ENCODE data around the gene TNS3.

Gene TNS3

GRCh38 chr7:47432671-47433563 lies 149.0 kb downstream of the TNS3 start:
- no peak for DNase-seq (ENCODE audit: low read depth in 4 of 4, low spot score in 1 of 4)

- DNase-seq (ENCODE audit: low read depth in 4 of 4, low spot score in 1 of 4): no peak
Measured at GRCh38 chr7:47430422-47430821, 151.5 kb downstream of the TNS3 start.

DNA sequence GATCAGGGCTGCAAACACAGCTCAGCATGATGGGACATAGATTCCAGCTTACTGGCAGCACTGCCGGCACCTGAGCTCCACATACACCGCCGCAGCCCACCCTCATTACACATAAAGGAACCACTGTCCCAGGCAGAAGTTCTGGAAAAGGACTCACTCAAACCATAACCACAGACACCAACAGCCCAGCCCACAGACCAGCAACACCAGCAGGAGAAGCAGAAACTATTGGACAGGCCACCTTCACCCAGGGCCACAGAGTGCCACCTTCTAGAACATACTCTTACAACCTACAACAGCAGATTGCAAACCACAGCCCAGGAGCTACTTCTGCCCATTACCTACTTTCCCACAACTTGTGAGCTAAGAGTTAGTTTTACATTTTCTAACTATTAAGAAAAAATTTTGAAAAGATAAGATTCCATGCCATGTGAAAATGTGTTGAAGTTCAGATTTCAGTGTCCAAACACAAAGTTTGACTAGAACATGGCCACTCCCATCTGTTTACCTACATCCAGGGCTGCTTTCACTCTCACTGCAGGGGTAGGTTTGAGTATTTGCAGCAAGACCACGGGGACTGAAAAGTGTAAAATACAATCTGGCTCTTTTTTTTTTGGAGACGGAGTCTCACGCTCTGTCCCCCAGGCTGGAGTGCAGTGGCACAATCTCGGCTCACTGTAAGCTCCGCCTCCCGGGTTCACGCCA lies 153.0 kb downstream of the TNS3 start:
- no peak for DNase-seq (ENCODE audit: low read depth in 4 of 4, low spot score in 1 of 4)

GRCh38 chr7:47428052-47428767 lies 153.7 kb downstream of the TNS3 start:
- no peak for DNase-seq (ENCODE audit: low read depth in 4 of 4, low spot score in 1 of 4)

DNA sequence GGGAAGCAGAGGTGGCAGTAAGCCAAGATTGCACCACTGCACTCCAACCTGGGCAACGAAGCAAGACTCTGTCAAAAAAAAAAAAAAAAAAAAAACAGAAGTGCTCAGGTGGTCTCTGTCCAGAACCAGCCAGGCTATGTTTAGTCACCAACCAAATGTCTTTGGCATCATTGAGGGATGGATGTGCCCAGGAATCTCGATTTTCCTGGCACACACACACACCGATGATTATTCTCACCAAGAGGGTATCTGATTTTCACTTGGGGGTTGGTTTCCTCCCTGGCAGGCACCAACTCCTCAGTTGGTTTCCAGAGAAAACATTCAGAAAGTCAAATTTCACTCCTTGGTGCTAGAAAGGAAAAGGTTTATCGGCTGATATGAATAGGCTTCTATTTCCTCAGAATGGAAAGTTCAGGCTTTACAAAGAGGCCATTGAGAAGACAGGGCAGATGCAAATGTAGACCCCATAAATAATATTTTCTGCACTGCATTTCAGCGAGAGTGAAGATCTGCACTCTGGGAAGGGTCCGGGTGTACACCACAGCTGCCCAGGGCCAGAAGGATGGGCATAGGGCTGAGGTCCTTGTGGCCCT lies 154.8 kb downstream of the TNS3 start:
- no peak for DNase-seq (ENCODE audit: low read depth in 4 of 4, low spot score in 1 of 4)

DNA sequence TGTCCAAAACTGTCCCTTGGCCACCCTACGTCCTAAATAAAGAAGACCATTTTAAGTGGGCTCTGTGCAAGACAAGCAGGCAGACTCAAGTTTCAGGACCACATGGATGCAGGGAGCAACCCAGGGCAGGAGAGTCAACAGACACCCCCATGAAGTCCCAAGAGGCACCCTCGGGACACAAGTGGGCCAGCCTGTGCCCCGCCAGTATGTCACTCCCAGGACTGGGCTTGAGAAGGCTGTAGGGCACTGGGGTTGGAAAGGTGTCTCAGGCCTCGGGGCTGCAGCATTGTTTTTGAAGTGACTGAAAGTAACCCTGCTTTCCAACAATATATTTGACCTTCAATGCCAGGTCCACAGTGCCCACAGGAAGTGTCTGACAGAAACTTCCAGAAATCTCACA lies 157.4 kb downstream of the TNS3 start:
- DNase-seq (ENCODE audit: low read depth in 4 of 4, low spot score in 1 of 4): no peak

GRCh38 chr7:47423196-47423595 lies 158.7 kb downstream of the TNS3 start:
- DNase-seq (ENCODE audit: low read depth in 4 of 4, low spot score in 1 of 4): no peak

DNA sequence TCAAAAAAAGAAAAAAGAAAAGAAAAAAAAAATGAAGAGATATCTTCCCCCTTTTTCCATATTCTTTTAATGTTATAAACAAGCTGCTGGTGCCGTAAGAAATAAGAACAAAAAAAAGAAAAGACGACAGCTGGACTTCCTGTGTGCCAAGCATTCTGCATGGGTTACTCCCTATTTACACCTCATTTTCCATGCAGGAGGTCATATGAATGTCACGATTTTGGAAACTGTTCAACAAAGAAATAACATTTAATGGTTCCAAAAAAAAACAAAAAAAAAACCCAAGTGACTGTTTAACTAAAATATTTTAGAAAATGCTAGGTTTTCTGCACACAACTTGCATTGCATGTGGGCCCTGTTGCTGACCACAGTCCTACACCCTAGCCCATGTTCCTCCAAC lies 159.3 kb downstream of the TNS3 start:
- DNase-seq (ENCODE audit: low read depth in 4 of 4, low spot score in 1 of 4): no peak

DNA sequence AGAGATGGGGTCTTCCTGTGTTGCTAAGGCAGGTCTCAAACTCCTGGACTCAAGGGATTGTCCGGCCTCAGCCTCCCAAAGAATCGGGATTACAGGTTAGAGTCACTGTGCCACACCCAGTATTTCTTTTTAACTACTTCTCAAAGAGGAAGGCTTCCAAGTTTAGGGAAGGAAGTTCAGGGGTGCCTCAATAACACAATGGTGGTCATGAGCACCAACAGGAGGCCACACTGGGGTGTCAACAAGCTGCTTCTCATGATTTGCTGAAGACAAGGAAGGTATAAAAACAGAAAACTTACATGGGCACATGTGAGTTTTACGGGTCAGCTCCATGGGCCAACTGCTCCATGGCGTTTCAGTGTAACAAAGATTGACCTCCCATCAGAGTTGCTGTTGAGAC lies 160.5 kb downstream of the TNS3 start:
- no peak for DNase-seq (ENCODE audit: low read depth in 4 of 4, low spot score in 1 of 4)

DNA sequence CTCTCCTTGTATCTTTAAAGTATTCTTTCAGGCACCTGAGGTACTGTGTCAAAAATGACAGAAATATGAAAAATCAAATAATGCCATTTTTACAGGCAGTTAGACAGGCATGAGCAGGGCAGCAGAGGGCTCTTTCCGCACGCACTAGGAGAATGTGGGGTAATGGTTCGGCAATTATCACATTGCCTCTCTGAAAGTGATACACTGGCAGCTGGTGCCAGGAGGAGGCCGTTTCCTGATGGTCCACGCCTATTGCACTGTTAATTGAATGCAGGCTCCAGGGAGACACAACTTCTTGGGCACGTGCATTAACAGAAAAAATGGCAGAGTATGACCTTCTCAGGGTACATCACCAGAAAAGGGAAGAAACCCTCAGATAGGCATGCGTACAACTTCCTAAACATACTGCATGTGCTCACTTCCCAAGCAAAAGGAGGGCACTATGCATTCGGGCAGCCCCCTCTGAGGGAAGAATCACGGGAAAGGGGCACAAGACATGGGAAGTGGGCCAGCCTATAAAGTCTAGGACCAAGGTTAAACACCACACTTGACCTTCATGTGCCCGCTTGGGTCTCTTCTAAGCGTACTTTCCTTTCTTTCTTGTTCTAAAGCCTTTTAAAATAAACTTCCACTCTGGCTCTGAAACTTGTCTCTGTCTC lies 161.7 kb downstream of the TNS3 start:
- DNase-seq (ENCODE audit: low read depth in 4 of 4, low spot score in 1 of 4): no peak

DNA sequence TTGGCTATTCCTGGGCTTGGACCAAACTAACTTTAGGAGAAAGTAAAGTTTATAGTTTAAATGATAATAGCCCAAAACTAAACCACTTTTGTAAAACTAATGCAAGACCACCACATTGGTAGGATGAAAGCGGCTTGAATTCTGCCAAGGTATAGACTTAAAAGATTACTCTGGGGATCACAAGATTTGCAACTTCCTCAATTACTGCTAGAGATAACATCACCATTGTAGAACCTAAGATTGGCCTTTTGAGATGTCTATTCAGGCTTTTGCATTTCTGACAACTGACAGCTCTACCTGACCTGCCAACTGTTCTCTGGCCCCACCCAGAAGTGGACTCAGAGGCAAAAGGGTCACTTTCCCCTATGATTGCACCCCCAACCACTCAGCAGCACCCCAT lies 162.4 kb downstream of the TNS3 start:
- no peak for DNase-seq (ENCODE audit: low read depth in 4 of 4, low spot score in 1 of 4)

DNA sequence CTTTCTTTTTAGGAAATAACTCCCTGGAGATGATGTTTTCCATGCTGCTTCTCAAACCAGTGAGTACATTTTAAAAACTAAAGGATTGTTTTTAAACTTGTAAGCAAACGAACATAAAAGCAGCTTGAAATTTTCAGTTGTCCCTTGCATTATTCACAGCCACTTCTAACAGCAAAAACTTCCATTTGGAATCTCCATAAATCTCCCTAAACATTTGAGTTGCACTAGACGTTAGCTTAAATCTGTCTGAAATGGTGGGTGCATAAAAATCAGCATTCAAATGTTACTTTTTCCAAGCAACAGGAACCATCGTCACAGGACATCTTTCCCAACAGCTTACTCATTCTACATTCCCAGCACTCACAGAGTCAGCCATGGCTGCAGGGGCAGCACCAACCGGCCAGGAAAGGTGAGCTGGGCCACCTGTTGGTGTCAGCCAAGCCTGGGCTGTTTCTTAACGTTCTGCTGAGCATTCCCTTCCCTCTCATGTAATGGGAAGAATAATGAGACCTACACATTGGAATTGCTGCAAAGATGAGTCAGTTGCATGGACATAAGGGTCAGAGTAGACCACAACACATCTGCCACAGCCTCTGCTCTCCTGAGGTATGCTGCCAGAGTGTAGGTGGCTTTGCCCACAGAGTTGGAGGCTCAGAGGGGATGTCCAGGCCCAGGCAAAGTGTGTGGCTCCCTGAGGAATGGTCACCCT lies 163.2 kb downstream of the TNS3 start:
- no peak for DNase-seq (ENCODE audit: low read depth in 4 of 4, low spot score in 1 of 4)

DNA sequence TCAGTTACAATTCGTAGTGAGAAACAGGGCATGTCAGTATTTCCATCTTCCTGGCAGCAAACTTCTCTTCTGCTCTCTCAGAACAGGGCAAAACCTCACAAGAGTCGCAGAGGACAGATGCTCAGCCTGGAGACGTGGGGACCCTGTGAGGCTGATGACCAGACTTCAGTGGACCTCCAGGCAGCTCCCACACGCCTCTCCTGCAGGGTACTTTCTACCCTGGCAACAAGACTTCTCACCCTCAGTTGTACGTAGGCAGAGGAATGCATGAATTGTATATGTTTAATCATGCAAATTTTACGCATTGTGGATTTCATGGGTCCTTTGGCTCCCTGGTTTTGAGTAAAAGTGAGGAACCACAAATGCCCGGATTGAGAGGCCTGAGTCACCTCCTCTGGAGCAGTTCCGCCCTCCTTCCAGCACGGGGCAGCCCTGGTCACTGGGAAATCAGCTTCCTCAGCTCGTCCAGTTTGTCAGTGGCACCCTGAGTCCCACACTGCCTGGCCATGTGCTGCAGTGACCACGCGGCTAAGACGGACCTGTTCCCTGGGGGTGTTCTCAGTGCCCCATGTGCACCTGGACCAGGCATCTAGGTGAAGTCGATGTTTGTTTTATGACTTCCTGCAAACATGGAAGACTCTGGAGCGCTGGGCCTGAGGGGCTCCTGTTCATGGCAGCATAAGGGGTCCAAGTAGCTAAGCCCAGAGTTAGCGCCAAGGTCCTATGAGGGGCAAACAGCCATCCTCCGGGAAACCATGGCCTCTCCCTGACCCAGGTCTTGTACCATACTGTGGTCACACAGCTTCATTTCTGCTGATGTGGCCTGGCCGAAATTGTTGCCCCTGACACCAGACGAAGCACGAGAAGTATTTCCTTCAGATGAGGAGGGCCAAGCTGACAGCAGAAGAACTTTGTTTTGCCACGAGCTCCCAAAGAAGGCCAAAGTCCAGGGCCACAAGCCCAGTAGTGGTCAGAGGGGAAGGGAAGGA lies 165.1 kb downstream of the TNS3 start:
- DNase-seq (ENCODE audit: low read depth in 4 of 4, low spot score in 1 of 4): no peak

GRCh38 chr7:47415318-47416212 lies 166.3 kb downstream of the TNS3 start:
- DNase-seq (ENCODE audit: low read depth in 4 of 4, low spot score in 1 of 4): no peak

- DNase-seq (ENCODE audit: low read depth in 4 of 4, low spot score in 1 of 4): no peak
Measured at GRCh38 chr7:47414342-47415317, 167.3 kb downstream of the TNS3 start.

GRCh38 chr7:47413526-47414341 lies 168.2 kb downstream of the TNS3 start:
- DNase-seq (ENCODE audit: low read depth in 4 of 4, low spot score in 1 of 4): no peak

All from stimulated activated CD4-positive, alpha-beta T cell treated with anti-CD3 and anti-CD28 coated beads, Interleukin-1b, Interleukin-23, amount 100 ng/mL, for 24 hours (primary cell).